ENCODE data around the gene FUT1.

The FUT1 gene

DNA sequence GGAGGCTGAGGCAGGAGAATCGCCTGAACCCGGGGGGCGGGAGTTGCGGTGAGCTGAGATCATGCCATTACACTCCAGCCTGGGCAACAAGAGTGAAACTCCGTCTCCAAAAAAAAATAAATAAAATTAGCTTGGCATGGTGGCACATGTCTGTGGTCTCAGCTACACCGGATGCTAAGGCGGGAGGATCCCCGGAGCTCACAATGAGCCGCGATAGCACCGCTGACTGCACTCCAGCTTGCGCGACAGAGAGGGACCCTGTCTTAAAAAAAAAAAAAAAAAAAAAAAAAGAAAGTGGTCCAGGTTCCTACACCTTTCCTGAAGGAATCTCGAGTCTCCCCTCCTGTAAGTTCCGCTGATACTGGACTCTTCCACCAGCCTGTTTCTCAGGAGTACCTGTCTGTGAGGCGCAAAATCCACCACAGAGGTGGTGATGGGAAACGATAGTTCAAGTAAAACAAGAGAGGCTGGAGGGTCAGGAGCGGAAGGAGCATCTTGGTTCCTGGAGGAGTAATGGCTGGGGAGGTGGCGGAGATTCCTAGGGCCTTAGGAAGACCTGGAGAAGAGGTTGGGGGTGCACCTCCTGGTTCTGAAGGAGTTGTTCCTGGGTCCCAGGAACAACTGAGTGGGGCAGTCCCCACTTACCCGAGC, 471 bp downstream of the FUT1 start:
- TF ChIP-seq, protein P1, sequence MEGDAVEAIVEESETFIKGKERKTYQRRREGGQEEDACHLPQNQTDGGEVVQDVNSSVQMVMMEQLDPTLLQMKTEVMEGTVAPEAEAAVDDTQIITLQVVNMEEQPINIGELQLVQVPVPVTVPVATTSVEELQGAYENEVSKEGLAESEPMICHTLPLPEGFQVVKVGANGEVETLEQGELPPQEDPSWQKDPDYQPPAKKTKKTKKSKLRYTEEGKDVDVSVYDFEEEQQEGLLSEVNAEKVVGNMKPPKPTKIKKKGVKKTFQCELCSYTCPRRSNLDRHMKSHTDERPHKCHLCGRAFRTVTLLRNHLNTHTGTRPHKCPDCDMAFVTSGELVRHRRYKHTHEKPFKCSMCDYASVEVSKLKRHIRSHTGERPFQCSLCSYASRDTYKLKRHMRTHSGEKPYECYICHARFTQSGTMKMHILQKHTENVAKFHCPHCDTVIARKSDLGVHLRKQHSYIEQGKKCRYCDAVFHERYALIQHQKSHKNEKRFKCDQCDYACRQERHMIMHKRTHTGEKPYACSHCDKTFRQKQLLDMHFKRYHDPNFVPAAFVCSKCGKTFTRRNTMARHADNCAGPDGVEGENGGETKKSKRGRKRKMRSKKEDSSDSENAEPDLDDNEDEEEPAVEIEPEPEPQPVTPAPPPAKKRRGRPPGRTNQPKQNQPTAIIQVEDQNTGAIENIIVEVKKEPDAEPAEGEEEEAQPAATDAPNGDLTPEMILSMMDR (conservative IDR thresholded peaks at IDR 0.05), result no peak
- peak overlapping the region; percentile 93 for H3K27ac ChIP-seq

DNA sequence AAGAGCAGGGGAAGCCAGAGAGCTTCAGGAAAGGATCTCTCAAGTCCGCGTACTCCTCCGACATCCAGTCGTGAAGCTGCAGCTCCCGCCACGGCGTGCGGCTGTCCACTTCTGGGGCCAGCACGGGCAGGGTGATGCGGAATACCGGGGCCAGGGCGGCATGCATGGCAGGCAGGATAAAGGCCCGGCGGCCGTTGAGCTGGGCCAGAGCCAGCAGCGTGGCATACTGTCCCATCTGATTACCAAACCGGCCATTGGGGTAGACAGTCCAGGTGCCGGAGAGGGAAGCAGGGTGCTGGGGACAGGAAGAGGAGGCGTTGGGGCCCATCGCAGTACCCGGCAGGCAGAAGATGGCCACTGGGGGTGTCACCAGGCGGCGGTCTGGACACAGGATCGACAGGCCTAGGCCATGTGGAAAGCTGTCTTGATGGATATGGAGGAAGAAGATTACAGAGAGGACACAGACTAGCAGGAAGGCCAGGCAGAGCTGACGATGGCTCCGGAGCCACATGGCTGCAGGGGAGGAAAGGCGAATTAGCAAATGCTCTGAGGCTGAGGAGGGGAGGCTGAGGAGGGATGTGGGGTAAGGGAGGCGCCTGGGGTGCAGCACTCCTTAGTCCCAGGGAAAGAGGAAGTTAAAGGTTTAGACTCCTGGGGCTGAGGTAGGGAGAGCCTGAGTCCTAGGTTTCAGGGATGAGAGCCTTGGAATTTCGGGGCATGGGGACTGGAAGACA, 1.5 kb downstream of the FUT1 start:
- peak overlapping the region; percentile 93 for H3K27ac ChIP-seq
- TF ChIP-seq, protein P1 (conservative IDR thresholded peaks at IDR 0.05), result no peak

DNA sequence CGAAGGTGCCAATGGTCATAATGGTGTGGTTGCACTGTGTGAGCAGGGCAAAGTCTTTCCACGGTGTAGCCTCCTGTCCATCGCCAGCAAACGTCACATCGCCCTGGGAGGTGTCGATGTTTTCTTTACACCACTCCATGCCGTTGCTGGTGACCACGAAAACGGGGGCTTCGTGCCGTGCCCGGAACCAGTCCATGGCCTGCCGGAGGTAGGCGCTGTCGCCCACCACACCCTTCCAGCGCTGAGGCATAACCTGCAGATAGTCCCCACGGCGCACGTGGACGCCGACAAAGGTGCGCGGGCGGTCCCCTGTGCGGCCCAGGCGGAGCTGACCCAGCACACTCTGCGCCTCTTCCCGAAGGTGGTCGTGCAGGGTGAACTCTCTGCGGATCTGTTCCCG, 2.1 kb downstream of the FUT1 start:
- no peak overlapping the region for H3K27ac ChIP-seq
- TF ChIP-seq, protein P1 (conservative IDR thresholded peaks at IDR 0.05), result no peak

DNA sequence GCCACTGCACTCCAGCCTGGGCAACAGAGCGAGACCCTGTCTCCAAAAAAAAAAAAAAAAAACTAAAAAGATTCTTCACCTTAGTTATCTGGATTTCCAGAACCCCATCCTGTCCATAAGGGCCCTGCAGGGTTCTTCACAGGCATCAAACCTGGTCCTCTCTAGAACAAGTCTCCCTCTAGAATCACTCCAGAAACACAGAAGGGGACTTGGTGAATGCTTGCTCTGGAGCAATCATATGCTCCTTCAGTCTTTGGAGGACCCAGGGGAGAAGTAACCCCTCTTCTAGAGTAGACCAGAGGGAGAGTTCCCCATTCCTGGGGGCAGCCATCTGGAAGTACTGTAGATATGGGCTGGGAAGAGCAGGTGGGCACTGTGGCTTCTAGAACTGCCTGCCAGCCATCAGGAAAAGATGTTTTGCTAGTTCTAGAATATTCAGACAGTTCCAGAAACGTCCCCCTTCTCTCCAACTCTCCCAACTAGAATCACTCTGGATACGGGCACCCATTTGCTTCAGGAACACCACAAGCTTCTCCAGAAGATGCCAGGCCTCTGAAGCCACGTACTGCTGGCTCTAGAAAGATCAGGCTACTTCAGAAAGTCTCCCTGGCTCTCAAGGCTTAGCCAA, 2.8 kb downstream of the FUT1 start:
- TF ChIP-seq, protein P1 (conservative IDR thresholded peaks at IDR 0.05), result no peak
- H3K27ac ChIP-seq, result no peak overlapping the region

DNA sequence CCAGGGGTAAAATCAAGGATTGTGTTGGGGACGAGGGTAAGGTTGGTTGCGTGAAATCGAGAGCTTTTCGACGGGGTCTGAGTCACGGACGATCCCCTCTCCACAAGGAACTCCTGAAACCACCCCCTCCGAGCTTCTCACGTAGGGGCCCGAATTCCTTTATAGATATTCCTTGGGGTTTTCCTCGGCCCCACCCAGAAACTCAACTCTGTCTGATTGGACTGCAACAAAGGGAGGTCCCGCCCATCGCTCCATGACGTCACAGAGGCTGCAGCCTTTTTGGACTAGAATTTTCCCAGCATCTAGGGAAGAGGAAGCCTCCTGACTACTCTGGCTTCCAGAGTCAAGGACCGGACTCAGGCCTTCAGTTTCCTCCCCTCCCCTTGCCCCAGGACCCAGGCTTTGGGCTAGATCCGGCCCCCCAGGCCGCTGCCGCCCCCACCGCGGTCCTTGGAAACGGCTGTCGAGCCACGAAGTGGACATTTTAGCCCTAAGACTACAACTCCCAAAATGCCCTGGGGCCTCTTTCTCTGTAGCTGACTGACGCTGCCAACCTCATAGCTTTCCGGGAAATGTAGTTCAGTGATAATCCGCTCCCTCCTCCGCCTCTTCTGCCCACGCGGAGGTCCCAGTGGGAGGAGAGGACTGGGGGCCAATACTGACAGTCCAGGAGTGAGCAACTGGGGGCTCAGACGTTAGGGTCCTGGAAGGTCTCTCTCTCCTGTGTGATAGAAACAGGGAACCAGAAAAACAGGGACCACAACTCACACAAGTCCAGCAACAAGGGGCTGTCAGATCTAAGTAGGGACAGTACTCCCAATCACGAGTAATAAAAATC, 5.5 kb downstream of the FUT1 start, which contains the start of gene IZUMO1:
TSS of gene IZUMO1 (minus strand) at position 172 of the 838 bp plus-strand sequence. CDS start 1,050 bp downstream, outside the sequence.
- no peak within 1 kb of the TSS for H3K27ac ChIP-seq
- TF ChIP-seq, protein P1 (conservative IDR thresholded peaks at IDR 0.05), result no peak

DNA sequence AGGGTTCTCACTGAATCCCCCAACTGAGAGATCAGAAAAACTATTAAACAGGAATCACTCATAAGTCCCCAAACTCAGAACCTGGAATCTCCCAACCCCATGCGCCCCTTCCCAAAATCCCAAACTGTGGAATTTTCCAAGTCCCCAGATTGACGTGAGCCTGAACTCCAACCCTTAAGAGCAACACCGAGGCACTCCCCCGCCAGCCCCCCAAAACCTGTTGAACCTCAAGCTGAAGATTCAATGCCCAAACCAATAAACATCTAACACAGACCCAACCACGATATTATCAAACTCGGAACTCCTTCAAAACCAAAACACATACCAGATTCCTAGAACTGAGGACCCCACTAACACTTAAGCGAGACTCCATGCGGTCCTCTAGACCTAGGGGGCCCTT, 6.3 kb downstream of the FUT1 start:
- no peak overlapping the region for H3K27ac ChIP-seq
- TF ChIP-seq, protein P1 (conservative IDR thresholded peaks at IDR 0.05), result no peak
